ENCODE data around the gene TEP1. TPM values are rescaled to one million over a fixed set of nuclear protein-coding genes. Genes with fewer than 3 reads are reported as not detected.

TEP1 gene
- total and polyA plus RNA-seq, 2 of the 13 experiments (the other 11 are each of a cell fraction or from before 2014, with no cell fraction given): 11.0 to 12.8 TPM

- TF ChIP-seq ZBTB14 (CRISPR knock-in tag; IDR thresholded peaks at IDR 0.05) (no peak), E2F5 (CRISPR knock-in tag; conservative IDR thresholded peaks at IDR 0.05) (0 out of 2 replicates have a peak, but pooled peaks have one; percentile 20), ZNF501 (CRISPR knock-in tag; IDR thresholded peaks at IDR 0.05) (peak; percentile 93), ZNF451 (CRISPR knock-in tag; IDR thresholded peaks at IDR 0.05) (no peak; the same call in 1 of the 2 replicates), FOXK1 (CRISPR knock-in tag; IDR thresholded peaks at IDR 0.05; ENCODE audit: borderline replicate concordance, low read depth) (no peak), ZBTB33 (CRISPR knock-in tag; IDR thresholded peaks at IDR 0.05) (no peak), ZNF432 (CRISPR knock-in tag; IDR thresholded peaks at IDR 0.05; ENCODE audit: borderline replicate concordance) (0 out of 2 replicates have a peak, but pooled peaks have one; percentile 74), KLF12 (CRISPR knock-in tag; IDR thresholded peaks at IDR 0.05; ENCODE audit: borderline replicate concordance) (peak; percentile 95; the same call in 1 of the 2 replicates), ZNF749 (CRISPR knock-in tag; IDR thresholded peaks at IDR 0.05; ENCODE audit: borderline replicate concordance) (0 out of 2 replicates have a peak, but pooled peaks have one; percentile 56), ZKSCAN1 (IDR thresholded peaks at IDR 0.05; ENCODE audit: low read length) (no peak), ZNF292 (CRISPR knock-in tag; IDR thresholded peaks at IDR 0.05; ENCODE audit: borderline replicate concordance, low read depth) (peak; percentile 93), ZNF609 (CRISPR knock-in tag; IDR thresholded peaks at IDR 0.05; ENCODE audit: borderline replicate concordance) (peak; percentile 17; the same call in 1 of the 2 replicates), ETV6 (CRISPR knock-in tag; conservative IDR thresholded peaks at IDR 0.05) (no peak), ZMYM4 (CRISPR knock-in tag; IDR thresholded peaks at IDR 0.05) (peak; percentile 68), ZFAT (CRISPR knock-in tag; conservative IDR thresholded peaks at IDR 0.05) (no peak)
Measured at GRCh38 chr14:20412876-20413743, at the start of gene TEP1 (continued).
